Activated CD4-positive, CD25-positive, alpha-beta regulatory T cell treated with anti-CD3 and anti-CD28 coated beads, Interleukin-2, amount 50 U/mL, for 72 hours (primary cell): ENCODE data around the gene TMEM248.
"Not testable (repeated sequence)": the region's sequence is repeated elsewhere in the genome, so short reads cannot be mapped to it uniquely, and the experiment has no call there.

ENCODE experiments used
- DNase-seq: peaks from one replicate; pipeline ENCODE4 v3.0.0; 2021

Gene TMEM248

GRCh38 chr7:66953044-66953427, 32.0 kb downstream of the TMEM248 start:
- DNase-seq: no peak

- DNase-seq: no peak
Observed at GRCh38 chr7:66957595-66958290, 36.7 kb downstream of the TMEM248 start.

GRCh38 chr7:66958538-66959350, 37.7 kb downstream of the TMEM248 start:
- DNase-seq: no peak

- DNase-seq: no peak
Observed at GRCh38 chr7:66960192-66960591, 39.2 kb downstream of the TMEM248 start.

GRCh38 chr7:66961096-66961495, 40.1 kb downstream of the TMEM248 start:
- no peak for DNase-seq

- DNase-seq: no peak
Observed at GRCh38 chr7:66964411-66964810, 43.4 kb downstream of the TMEM248 start.

- no peak for DNase-seq
Observed at GRCh38 chr7:66967029-66967428, 46.0 kb downstream of the TMEM248 start.

- DNase-seq: not testable (repeated sequence)
Observed at GRCh38 chr7:66969001-66969400, 48.0 kb downstream of the TMEM248 start.

- DNase-seq: no peak
Observed at GRCh38 chr7:66970310-66970709, 49.3 kb downstream of the TMEM248 start.

- no peak for DNase-seq
Observed at GRCh38 chr7:66974986-66975590, 54.1 kb downstream of the TMEM248 start.

GRCh38 chr7:66978312-66978711, 57.3 kb downstream of the TMEM248 start:
- DNase-seq: not testable (repeated sequence)

- DNase-seq: not testable (repeated sequence)
Observed at GRCh38 chr7:66979013-66979412, 58.0 kb downstream of the TMEM248 start.

GRCh38 chr7:66980336-66980735, 59.3 kb downstream of the TMEM248 start:
- not testable (repeated sequence) for DNase-seq

- DNase-seq: not testable (repeated sequence)
Observed at GRCh38 chr7:66989552-66989951, 68.5 kb downstream of the TMEM248 start.

- DNase-seq: not testable (repeated sequence)
Observed at GRCh38 chr7:66994051-66994450, 73.0 kb downstream of the TMEM248 start.

GRCh38 chr7:66994691-66995049, 73.6 kb downstream of the TMEM248 start:
- peak; percentile 41 for DNase-seq

- peak; percentile 86 for DNase-seq
Observed at GRCh38 chr7:66995050-66995776, 74.2 kb downstream of the TMEM248 start, which contains the start of gene SBDS. TSS of gene SBDS (minus strand) at chr7:66995586. CDS start at chr7:66995417, 169 bp downstream.

- DNase-seq: peak; percentile 98
Observed at GRCh38 chr7:66996444-66997191, 75.6 kb downstream of the TMEM248 start, which contains the start of gene TYW1. TSS of gene TYW1 (plus strand) at chr7:66996833. CDS start at chr7:66996979, 146 bp downstream.

- DNase-seq: not testable (repeated sequence)
Observed at GRCh38 chr7:67000601-67001258, 79.7 kb downstream of the TMEM248 start.

- not testable (repeated sequence) for DNase-seq
Observed at GRCh38 chr7:67004145-67004544, 83.1 kb downstream of the TMEM248 start.

- DNase-seq: no peak
Observed at GRCh38 chr7:67006965-67007364, 85.9 kb downstream of the TMEM248 start.
